ENCODE data around the gene IFNAR2.

The IFNAR2 gene

DNA sequence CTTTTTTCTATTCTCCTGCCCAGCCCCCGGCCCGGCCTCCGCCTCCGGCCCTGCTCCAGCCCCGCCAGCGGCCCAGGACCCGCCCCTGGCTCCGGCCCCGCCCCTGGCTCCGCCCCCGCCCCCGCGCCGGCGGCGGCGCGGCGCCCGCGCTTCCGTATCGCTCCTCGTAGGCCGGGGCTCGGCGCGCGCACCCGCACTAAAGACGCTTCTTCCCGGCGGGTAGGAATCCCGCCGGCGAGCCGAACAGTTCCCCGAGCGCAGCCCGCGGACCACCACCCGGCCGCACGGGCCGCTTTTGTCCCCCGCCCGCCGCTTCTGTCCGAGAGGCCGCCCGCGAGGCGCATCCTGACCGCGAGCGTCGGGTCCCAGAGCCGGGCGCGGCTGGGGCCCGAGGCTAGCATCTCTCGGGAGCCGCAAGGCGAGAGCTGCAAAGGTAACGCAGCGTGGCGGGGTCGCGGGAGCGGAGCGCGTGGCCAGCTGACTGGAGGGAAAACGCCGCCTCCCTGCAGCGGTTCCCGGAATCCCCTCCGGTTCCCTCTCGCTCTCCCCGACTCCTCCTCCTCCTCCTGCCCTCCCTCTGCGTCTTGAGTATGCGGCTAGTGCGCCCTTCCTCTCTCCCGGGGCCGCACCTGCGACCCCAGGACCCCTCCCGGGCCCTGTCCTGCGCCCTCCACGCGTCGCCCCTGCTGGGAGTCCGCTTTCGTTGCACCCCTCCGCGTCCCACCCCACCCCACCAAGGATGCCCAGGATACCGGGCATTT, at the start of gene IFNAR2:
Gene IFNAR2 (plus strand): TSS at position 155 of the 761 bp plus-strand sequence. CDS start 11,985 bp downstream, outside the sequence.
- DNase-seq (ENCODE audit: low spot score), result peak; percentile 72

- DNase-seq (ENCODE audit: low spot score), result no peak
Measured at GRCh38 chr21:33185852-33186251, 43.9 kb upstream of the IFNAR2 start.

- DNase-seq (ENCODE audit: low spot score), result no peak
Measured at GRCh38 chr21:33187276-33187675, 42.5 kb upstream of the IFNAR2 start.

- no peak for DNase-seq (ENCODE audit: low spot score)
Measured at GRCh38 chr21:33189237-33189636, 40.5 kb upstream of the IFNAR2 start.

GRCh38 chr21:33189824-33190223, 39.9 kb upstream of the IFNAR2 start:
- DNase-seq (ENCODE audit: low spot score), result no peak

GRCh38 chr21:33196941-33197374, 32.8 kb upstream of the IFNAR2 start:
- peak; percentile 75 for DNase-seq (ENCODE audit: low spot score)

DNA sequence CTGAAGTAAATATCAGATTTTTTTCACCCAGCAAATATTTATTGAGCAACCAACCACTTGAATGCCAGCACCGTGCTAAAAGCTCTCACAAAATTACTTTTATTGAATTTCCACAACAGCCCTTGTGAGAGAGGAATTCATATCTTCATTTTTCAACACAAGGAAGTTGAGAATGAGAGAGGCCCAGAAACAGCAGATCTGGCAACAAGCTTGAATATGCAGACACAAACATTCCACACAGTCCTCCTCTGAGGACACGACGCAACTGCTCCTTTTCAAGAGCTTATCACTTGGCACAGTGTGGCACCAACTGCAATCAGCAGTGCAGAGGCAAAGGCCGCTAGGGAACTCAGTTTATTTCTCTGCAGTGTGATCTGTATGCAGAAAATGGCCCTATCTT, 32.2 kb upstream of the IFNAR2 start:
- DNase-seq (ENCODE audit: low spot score), result no peak

- DNase-seq (ENCODE audit: low spot score), result peak; percentile 70
Measured at GRCh38 chr21:33198346-33199099, 31.2 kb upstream of the IFNAR2 start.

GRCh38 chr21:33199100-33199464, 30.7 kb upstream of the IFNAR2 start:
- DNase-seq (ENCODE audit: low spot score), result no peak

GRCh38 chr21:33199516-33200217, 30.1 kb upstream of the IFNAR2 start:
- DNase-seq (ENCODE audit: low spot score), result peak; percentile 89

DNA sequence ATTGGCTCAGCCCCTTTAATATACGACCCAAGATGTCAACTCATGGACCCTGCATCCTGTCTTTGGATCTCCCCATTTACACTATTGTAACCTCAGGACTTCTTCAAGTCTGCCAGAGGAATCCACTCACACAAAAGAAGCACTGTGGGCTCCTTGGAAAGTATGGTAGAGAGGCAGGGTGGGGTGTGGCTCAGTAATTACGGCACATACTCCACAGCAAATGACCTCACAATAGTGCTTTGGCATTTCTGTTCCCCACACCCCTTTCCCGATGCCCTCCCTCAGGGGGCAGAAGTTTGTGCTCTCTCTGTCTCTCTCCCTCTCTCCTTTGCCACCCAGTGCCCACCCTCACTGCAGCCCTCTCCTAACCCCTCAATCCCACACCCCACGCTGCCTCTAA, 27.8 kb upstream of the IFNAR2 start:
- DNase-seq (ENCODE audit: low spot score), result no peak

DNA sequence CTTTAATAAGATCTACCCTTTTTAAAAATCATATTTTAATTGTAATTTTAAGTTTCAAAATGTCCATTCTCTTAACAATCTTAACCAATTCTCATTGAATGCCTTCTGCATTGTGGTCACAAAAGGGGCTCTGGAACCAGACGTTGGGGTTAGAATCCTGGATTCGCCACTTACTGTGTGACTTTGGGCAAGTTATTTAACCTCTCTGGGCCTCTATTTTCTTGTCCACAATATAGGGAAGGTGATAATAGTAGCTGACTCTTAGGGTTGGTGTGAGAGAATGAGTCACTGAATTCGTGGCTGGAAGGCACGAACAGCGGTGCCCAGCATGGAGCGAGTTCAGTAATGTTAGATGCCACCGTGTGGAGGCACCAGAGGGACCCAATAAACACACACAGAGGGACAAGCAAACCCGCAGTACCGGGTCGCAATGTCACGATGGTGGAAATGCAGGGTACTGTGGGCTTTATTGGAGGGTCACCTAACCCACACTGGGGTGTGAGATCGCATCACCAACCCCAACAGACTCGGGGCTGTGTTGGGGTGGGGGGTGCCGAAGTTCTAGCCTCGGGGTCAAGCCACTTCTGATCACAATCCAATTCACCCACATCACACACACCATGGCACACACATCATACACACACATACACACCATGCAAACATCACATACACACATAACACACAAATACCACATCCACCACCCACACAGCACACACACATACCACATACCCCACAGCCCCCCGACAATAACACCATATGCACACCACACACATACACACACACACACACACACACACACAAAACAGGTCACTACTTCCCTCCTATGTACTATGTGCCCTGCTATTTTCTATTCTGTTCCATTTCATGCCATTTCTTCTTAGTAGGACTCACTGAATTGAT, 27.0 kb upstream of the IFNAR2 start:
- no peak for DNase-seq (ENCODE audit: low spot score)

GRCh38 chr21:33203371-33203724, 26.4 kb upstream of the IFNAR2 start:
- DNase-seq (ENCODE audit: low spot score), result no peak

GRCh38 chr21:33205476-33205875, 24.3 kb upstream of the IFNAR2 start:
- DNase-seq (ENCODE audit: low spot score), result no peak

DNA sequence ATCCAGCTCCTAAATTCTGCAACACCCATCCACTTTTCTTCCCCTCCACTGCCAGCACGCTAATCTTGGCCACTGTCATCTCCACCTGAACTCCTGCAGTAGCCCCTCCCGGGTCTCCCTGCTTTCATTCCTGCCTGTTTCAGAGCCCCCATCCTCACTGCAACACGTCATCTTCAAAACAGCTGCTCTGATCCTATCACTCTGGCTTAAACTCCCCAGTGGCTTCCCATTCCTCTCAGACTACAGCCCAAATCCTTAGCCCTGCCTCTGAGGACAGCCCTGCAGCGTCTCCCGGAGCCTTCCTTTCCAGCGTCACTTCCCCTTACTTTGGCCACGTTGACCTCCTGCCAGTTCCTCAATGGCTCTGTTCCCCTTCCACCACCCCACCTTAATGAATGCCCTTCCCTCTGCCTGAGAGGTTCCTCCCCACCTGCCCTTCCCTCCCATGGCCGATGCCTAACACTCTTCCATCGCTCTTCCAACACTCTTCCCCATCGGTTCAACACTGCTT, 22.9 kb upstream of the IFNAR2 start:
- no peak for DNase-seq (ENCODE audit: low spot score)

DNA sequence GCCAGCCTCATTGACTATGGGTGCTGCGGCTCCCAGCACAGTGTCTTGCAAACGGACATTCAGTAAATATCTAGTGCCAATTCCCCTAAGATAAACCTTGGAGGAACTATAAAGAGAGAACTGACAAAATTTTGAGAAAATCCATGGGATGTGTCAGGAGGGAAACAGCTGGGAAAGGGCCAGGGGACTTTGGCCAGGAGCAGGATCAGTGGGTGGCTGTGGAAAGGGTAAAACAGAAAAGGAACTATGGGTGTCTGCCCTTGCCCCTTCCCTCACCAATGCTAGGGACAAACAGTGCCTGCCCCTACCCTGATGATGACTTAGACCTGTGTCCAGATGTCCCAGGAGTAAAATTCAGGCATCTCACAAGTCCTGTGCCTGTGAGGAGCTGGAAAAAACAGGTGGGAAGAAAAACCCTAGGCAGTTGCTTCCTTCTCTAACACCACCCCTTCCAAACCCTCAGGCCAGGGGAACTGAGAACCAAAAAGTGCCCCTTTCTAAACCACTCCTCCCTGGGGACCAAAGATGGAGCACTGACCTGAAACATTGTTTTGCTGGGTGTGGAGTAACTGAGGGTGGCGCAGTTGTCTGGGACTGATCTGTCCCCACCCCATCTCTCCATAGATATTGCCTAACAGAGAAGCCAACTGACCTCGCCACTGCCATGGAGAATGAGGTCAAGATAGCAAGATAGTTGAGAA, 22.1 kb upstream of the IFNAR2 start:
- DNase-seq (ENCODE audit: low spot score), result no peak

DNA sequence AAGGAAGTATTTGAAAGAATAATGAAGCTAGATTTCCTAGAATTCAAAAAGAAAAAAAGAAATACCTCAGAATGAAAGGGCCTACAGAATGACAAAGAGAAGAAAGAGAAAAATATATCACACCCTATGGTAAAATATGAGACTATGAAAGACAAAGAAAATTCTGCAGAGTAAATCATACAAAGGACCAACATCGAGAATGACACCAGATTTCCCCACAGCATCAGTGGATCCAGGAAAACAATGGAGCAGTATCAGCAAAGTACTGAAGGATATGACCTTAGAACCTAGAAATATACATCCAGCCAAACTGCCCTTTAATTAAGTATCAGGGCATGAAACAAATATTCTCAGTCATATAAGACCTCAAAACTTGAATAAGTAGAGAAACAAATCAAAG, 21.2 kb upstream of the IFNAR2 start:
- DNase-seq (ENCODE audit: low spot score), result no peak

DNA sequence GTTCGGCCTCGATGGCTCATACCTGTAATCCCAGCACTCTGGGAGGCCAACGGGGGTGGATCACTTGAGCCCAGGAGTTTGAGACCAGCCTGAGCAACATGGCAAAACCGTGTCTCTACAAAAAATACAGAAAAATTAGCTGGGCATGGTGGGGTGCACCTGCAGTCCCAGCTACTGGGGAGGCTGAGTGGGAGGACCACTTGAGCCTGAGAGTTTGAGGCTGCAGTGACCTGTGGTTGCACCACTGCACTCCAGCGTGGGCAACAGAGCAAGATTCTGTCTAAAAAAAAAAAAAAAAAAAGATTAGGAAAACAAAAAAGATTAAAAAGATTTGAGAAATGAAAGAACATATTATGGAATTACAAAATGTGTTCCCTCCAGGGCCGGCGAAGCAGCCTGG, 18.4 kb upstream of the IFNAR2 start:
- DNase-seq (ENCODE audit: low spot score), result no peak

GRCh38 chr21:33211732-33212131, 18.0 kb upstream of the IFNAR2 start:
- DNase-seq (ENCODE audit: low spot score), result no peak

DNA sequence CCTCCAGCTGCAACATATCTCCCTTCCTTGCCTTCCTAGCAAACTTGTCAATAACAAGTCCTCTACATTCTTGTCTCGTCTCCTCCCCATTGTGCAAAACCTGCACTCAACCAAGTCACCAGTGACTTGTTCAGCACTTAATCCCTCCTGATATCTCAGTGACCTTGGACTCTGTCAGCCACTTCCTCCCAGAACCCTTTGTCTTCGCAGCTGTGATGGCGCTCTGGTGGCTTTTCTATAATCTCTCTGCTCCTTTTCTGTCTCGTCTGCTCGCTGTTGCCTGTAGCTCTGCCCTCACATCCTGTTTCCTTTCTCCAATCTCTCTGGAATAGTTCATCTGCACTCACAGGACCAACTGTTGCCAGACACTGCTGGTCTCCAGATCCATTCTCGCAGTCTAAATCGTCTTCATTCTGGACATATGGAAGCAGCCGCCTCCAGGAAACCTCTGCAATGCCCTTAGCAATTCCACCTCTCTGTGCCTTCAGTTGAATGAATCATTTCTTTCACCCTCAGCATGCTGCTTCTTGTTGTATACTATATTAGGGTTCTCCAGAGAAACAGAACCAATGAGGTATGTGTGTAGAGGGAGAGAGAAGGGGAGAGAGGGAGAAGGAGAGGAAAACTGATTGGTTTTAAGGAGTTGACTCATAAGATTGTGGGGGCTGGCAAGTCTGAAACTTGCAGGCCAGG, 17.4 kb upstream of the IFNAR2 start:
- no peak for DNase-seq (ENCODE audit: low spot score)
